Calu3 (cell line): Measurements from ENCODE around the gene SMG1. TPM values are rescaled to one million over a fixed set of nuclear protein-coding genes. Genes with fewer than 3 reads are reported as not detected.
A peak's percentile ranks its signal among the peaks of the same experiment; 100 is the strongest.
"Not testable (repeated sequence)": the region's sequence is repeated elsewhere in the genome, so short reads cannot be mapped to it uniquely, and the experiment has no call there.

Source experiments
- BruUV-seq: library from RNA; stranded (reverse); fragments of 400-500 nt; replicated peaks from 2 replicates; lab custom pipeline; 2021; lab: Mats Ljungman, UMichigan
- CTCF ChIA-PET: fragments of 300-600 bp; sonication (Branson Sonifier 250); formaldehyde crosslinking; loops from one replicate; lab custom pipeline; 2022; ENCODE audit warnings: antibody characterized with exemption; lab: Charles Lee
- DNase-seq: peaks from one replicate; pipeline ENCODE4 v3.0.0; 2022
- H3K27ac Mint-ChIP-seq: one replicate; pipeline ENCODE4 v1.8.0; 2022; ENCODE audit warnings: mixed read lengths; ENCODE audit not compliant: unreplicated experiment
- H3K27me3 Mint-ChIP-seq: one replicate; pipeline ENCODE4 v1.8.0; 2022; ENCODE audit warnings: mixed read lengths; ENCODE audit not compliant: unreplicated experiment
- H3K36me3 Mint-ChIP-seq: one replicate; pipeline ENCODE4 v1.8.0; 2022; ENCODE audit warnings: mild to moderate bottlenecking, moderate library complexity, mixed read lengths; ENCODE audit not compliant: insufficient read depth, unreplicated experiment
- H3K4me1 Mint-ChIP-seq: one replicate; pipeline ENCODE4 v1.8.0; 2022; ENCODE audit warnings: mild to moderate bottlenecking, low read depth, mixed read lengths; ENCODE audit not compliant: unreplicated experiment
- H3K4me3 Mint-ChIP-seq: one replicate; pipeline ENCODE4 v1.8.0; 2022; ENCODE audit warnings: mild to moderate bottlenecking, low read depth, moderate library complexity, mixed read lengths; ENCODE audit not compliant: unreplicated experiment
- H3K9me3 Mint-ChIP-seq: one replicate; pipeline ENCODE4 v1.8.0; 2022; ENCODE audit warnings: low read depth, mixed read lengths; ENCODE audit not compliant: unreplicated experiment
- intact Hi-C: fragments of 100-400 bp; cut with micrococcal nuclease; formaldehyde crosslinking; loops from one replicate; pipeline ENCODE4 v1.10.0; 2022; ENCODE audit not compliant: unreplicated experiment
- total RNA-seq: library from RNA; stranded (reverse); gene quantifications from 2 replicates; pipeline ENCODE4 v1.2.3, GENCODE V29; 2022
- TF ChIP-seq, protein P1 (sequence below): fragments of 200-600 bp; IDR thresholded peaks from one replicate; pipeline ENCODE4 v1.8.0; 2022; ENCODE audit warnings: antibody characterized with exemption; ENCODE audit not compliant: unreplicated experiment

The SMG1 gene
- total RNA-seq, 1 experiment from 2014 or later, result 129 TPM

DNA sequence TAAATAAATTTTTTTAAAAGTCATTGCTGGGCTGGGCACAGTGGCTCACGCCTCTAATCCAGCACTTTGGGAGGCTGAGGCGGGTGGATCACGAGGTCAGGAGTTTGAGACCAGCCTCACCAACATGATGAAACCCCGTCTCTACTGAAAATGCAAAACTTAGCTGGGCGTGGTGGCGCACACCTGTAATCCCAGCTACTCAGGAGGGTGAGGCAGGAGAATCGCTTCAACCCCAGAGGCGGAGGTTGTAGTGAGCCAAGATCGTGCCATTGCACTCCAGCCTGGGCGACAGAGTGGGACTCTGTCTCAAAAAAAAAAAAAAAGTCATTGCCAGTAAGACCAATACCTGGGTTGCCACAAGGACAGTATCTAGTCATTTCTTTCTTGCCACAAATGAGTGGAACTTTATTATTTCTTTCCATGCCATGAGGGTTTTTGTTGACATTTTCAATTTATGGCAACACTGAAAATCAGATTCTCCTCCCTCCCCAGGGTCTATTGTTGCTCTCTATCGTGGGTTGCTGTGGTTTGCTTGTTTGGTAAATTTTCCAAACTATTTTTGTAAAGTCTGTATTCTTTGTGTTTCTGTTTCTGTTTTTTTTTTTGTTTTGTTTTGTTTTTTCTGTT, 155.8 kb downstream of the SMG1 start:
- H3K4me3 Mint-ChIP-seq, intact Hi-C loops, BruUV-seq, H3K27me3 Mint-ChIP-seq, H3K36me3 Mint-ChIP-seq, H3K4me1 Mint-ChIP-seq, DNase-seq, H3K9me3 Mint-ChIP-seq: not testable (repeated sequence)
- peak overlapping the region; percentile 15 for H3K27ac Mint-ChIP-seq
- CTCF ChIA-PET, result interaction anchor here (0.6 kb wide), 1 partner anchor 12 kb away, joined by 5 read pairs; no protein-coding TSS in a partner anchor

DNA sequence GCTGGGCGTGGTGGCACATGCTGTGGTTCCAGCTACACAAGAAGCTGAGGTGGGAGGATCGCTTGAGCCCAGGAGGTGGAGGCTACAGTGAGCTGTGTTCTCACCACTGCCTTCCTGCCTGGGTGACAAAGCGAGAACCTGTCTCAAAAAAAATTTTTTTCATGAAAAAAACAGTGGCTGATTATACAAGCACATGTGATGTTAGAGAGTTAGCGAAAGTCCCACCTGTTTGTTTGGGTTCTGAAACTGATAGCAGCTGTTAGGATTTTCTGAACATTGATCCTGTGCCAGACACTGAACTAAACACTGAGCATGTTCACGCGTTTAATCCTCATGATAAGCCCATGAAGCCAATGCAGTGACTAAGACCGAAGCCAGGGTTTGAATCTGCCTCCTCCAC, 159.0 kb downstream of the SMG1 start:
- H3K9me3 Mint-ChIP-seq, H3K27ac Mint-ChIP-seq, H3K4me1 Mint-ChIP-seq, H3K27me3 Mint-ChIP-seq, intact Hi-C loops, H3K36me3 Mint-ChIP-seq, H3K4me3 Mint-ChIP-seq, BruUV-seq, DNase-seq, CTCF ChIA-PET: not testable (repeated sequence)

DNA sequence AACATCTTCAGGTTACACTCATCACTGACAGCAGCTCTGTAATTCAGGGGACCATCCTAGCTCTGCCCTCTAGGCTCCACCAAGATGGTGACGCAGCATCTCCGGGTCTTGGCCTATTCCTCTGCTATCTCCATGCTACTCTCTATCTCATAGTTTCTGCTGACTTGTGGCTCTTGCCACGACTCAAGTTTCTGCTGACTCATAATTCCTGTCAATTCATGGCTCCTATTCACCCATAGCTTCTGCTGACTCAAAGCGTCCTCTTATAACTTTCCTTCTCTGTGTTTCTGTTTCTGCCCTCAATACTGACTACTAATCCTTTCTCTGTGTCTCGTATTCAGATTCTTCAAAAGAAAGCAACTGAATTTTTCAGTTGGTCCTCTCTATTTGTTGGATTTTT, 163.5 kb downstream of the SMG1 start:
- H3K27ac Mint-ChIP-seq, H3K4me3 Mint-ChIP-seq, DNase-seq, BruUV-seq, H3K9me3 Mint-ChIP-seq, H3K4me1 Mint-ChIP-seq, intact Hi-C loops, H3K36me3 Mint-ChIP-seq, CTCF ChIA-PET: not testable (repeated sequence)
- peaks cover 14% of the 10 kb centered on the region for H3K27me3 Mint-ChIP-seq

DNA sequence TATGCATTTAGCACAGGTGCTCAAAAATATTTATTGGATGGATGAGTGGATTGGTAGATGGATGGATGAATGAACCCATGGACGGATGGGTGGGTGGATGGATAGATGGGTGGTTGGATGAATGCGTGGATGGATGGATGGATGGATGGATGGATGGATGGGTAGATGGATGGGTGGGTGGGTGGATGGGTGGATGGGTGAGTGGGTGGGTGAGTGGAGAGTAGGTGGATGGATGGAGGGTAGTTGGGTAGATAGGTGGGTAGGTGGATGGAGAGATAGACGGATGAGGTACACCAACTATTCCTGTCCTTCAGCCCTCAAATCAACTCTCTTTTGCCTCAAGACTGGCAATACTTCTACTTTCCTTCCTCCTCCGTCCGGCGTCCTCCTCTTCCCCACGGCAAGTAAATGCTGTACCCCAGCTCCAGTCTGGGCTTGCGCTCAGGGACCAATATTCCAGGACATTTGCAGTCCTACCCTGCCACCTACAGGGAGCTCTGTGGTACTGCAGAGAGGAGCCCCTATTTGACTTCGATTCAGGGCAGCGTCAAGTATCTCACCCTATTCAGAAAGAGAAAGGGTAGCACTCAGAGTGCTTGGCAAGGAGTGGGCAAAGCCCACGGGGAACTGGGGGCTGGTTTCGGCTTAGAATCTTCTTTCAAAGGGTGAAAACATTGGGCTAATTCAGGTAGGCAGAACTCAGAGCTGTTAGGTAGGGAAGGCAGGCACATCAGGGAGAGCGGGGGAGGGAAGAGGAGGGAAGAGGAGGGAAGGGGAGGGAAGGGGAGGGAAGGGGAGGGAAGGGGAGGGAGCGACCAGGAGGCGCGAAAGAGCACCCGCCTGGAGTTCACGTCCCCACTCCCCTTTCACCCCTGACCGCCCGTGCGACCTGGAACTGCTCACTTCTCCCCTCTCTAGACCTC, 166.3 kb downstream of the SMG1 start:
- H3K4me3 Mint-ChIP-seq, H3K9me3 Mint-ChIP-seq, H3K4me1 Mint-ChIP-seq, H3K36me3 Mint-ChIP-seq, intact Hi-C loops, H3K27ac Mint-ChIP-seq, BruUV-seq, CTCF ChIA-PET: not testable (repeated sequence)
- H3K27me3 Mint-ChIP-seq, result peaks cover 14% of the 10 kb centered on the region
- TF ChIP-seq, protein P1, sequence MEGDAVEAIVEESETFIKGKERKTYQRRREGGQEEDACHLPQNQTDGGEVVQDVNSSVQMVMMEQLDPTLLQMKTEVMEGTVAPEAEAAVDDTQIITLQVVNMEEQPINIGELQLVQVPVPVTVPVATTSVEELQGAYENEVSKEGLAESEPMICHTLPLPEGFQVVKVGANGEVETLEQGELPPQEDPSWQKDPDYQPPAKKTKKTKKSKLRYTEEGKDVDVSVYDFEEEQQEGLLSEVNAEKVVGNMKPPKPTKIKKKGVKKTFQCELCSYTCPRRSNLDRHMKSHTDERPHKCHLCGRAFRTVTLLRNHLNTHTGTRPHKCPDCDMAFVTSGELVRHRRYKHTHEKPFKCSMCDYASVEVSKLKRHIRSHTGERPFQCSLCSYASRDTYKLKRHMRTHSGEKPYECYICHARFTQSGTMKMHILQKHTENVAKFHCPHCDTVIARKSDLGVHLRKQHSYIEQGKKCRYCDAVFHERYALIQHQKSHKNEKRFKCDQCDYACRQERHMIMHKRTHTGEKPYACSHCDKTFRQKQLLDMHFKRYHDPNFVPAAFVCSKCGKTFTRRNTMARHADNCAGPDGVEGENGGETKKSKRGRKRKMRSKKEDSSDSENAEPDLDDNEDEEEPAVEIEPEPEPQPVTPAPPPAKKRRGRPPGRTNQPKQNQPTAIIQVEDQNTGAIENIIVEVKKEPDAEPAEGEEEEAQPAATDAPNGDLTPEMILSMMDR, result peak; percentile 72
- DNase-seq, result peak; percentile 57

DNA sequence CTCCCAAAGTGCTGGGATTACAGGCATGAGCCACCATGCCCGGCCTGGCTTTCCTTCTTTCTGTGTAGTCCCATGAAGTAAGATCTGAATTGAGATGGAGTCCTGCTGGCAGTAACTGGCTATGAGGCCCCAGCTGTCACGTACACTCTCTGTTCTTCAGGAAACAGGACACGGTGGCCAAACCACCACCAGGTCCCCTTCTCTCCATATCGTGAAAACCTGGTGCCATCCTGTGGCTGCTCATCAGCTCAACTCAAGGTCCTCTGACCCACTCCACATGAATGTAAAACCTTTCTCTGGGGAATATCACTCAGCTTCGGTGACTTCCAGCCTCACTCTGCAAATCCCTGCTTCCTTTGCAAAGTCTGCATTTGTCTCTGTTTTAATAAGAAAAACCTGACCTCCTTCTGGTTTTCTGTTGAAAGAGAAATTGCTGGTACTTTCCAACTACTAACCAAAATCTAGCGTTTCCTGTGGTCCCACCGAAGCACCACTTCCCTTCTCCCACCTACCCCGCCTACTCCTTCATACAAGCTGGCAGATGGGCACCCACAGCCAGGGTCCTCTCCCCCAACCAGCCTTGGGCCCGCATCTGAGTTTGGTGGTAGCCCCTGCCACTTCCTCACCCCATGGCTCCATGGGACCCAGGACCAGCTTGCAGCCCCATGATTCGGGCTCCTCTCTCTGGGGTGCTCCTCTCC, 168.1 kb downstream of the SMG1 start:
- H3K27me3 Mint-ChIP-seq, result peaks cover 14% of the 10 kb centered on the region
- CTCF ChIA-PET, H3K4me1 Mint-ChIP-seq, H3K27ac Mint-ChIP-seq, BruUV-seq, H3K36me3 Mint-ChIP-seq, DNase-seq, H3K9me3 Mint-ChIP-seq, intact Hi-C loops, H3K4me3 Mint-ChIP-seq: not testable (repeated sequence)

DNA sequence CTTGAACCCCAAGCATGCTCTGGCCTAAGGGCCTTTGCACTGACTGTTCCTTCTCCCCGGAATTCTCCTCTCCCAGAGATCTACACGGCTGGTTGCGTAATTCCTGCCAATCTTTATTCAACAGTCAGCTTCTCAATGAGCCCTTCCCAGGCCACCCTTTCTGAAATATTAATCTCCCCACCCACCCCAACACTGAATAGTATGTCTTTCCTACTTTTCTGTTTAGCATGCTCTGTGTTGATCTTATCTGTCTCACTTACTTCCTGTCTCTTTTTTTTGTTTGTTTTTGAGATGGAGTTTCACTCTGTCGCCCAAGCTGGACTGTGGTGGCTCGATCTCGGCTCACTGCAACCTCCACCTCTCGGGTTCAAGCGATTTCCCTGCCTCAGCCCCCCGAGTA, 169.6 kb downstream of the SMG1 start:
- H3K36me3 Mint-ChIP-seq, H3K27ac Mint-ChIP-seq, DNase-seq, BruUV-seq, CTCF ChIA-PET, H3K4me1 Mint-ChIP-seq, H3K9me3 Mint-ChIP-seq, intact Hi-C loops, H3K4me3 Mint-ChIP-seq: not testable (repeated sequence)
- peaks cover 14% of the 10 kb centered on the region for H3K27me3 Mint-ChIP-seq

Other genes with a start within 250 kb of the SMG1 start
- 1,182 and 1,352 TPM in 2 replicates for gene RPS15A, start 136.1 kb downstream of the SMG1 start, total RNA-seq
- gene ARL6IP1, start 124.9 kb downstream of the SMG1 start, total RNA-seq, result 296 and 313 TPM in 2 replicates
- gene TMC7, start 57.5 kb upstream of the SMG1 start, total RNA-seq, result 10.1 and 10.8 TPM in 2 replicates
- 24.3 and 28.5 TPM in 2 replicates for gene COQ7, start 141.2 kb upstream of the SMG1 start, total RNA-seq
- gene ITPRIPL2, start 187.6 kb upstream of the SMG1 start, total RNA-seq, result 73.1 and 86.0 TPM in 2 replicates
- gene SYT17, start 241.8 kb upstream of the SMG1 start, total RNA-seq, result 10.6 and 16.6 TPM in 2 replicates